ENCODE measurements around the gene REC8. TPM values are rescaled to one million over a fixed set of nuclear protein-coding genes. Genes with fewer than 3 reads are reported as not detected.

REC8 gene
- total and polyA plus RNA-seq, 2 of the 13 experiments (the other 11 are each of a cell fraction or from before 2014, with no cell fraction given), result 3.4 to 14.7 TPM

DNA sequence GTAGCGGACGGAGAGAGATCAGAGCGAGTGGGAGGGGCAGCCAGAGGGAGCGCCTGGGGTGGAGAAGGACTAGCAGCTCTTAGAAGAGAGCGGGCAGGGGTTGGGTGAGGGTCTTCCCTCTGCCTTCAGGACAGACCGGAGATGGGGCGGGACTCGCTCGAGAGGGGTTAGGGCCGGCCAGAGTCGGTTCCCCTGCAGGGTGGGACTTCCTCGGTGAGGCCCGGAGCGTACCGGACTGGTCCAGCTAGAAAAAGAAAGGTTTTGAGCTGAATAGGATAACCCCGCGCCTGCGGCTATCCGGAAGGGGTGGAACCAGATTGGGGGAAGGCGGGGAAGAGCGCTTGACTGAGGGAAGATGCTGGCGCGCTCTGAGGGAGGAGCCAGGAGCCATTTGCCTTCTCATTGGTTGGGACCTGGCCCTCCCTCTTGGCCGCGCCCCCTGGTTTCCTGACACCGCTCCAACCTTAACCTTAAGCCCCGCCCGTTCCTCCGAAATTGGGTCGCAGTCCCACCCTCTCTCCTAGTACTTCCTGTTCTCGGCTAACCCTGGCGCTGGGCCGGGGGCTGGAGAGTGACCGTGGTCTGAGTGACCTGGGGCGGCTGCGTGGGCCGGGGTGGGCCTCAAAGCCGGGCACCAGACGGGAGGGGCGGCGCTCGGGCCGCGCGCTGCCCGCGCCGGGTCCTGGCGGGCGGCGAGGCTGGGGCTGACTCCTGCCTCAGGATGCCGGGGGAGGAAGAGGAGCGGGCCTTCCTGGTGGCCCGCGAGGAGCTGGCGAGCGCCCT is 24.7 kb upstream of the REC8 start, which contains the start of gene RNF31 (continued):
- TF ChIP-seq, protein P1, sequence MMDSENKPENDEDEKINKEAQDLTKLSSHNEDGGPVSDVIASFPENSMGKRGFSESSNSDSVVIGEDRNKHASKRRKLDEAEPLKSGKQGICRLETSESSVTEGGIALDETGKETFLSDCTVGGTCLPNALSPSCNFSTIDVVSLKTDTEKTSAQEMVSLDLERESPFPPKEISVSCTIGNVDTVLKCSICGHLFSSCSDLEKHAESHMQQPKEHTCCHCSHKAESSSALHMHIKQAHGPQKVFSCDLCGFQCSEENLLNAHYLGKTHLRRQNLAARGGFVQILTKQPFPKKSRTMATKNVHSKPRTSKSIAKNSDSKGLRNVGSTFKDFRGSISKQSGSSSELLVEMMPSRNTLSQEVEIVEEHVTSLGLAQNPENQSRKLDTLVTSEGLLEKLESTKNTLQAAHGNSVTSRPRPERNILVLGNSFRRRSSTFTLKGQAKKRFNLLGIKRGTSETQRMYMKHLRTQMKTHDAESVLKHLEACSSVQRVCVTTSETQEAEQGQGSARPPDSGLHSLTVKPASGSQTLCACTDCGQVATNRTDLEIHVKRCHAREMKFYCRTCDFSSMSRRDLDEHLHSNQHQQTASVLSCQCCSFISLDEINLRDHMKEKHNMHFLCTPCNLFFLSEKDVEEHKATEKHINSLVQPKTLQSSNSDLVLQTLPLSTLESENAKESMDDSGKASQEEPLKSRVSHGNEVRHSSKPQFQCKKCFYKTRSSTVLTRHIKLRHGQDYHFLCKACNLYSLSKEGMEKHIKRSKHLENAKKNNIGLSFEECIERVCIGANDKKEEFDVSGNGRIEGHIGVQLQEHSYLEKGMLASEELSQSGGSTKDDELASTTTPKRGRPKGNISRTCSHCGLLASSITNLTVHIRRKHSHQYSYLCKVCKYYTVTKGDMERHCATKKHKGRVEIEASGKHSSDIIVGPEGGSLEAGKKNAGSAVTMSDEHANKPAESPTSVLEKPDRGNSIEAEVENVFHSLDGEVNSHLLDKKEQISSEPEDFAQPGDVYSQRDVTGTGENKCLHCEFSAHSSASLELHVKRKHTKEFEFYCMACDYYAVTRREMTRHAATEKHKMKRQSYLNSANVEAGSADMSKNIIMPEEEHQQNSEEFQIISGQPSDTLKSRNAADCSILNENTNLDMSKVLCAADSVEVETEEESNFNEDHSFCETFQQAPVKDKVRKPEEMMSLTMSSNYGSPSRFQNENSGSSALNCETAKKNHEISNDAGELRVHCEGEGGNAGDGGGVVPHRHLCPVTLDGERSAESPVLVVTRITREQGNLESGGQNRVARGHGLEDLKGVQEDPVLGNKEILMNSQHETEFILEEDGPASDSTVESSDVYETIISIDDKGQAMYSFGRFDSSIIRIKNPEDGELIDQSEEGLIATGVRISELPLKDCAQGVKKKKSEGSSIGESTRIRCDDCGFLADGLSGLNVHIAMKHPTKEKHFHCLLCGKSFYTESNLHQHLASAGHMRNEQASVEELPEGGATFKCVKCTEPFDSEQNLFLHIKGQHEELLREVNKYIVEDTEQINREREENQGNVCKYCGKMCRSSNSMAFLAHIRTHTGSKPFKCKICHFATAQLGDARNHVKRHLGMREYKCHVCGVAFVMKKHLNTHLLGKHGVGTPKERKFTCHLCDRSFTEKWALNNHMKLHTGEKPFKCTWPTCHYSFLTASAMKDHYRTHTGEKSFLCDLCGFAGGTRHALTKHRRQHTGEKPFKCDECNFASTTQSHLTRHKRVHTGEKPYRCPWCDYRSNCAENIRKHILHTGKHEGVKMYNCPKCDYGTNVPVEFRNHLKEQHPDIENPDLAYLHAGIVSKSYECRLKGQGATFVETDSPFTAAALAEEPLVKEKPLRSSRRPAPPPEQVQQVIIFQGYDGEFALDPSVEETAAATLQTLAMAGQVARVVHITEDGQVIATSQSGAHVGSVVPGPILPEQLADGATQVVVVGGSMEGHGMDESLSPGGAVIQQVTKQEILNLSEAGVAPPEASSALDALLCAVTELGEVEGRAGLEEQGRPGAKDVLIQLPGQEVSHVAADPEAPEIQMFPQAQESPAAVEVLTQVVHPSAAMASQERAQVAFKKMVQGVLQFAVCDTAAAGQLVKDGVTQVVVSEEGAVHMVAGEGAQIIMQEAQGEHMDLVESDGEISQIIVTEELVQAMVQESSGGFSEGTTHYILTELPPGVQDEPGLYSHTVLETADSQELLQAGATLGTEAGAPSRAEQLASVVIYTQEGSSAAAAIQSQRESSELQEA (CRISPR knock-in tag; IDR thresholded peaks at IDR 0.05; ENCODE audit: not compliant biosample characterization), result no peak
- TF ChIP-seq YEATS4 (CRISPR knock-in tag; IDR thresholded peaks at IDR 0.05; ENCODE audit: borderline replicate concordance) (peak; percentile 86), ZNF446 (CRISPR knock-in tag; IDR thresholded peaks at IDR 0.05) (no peak), ZNF776 (CRISPR knock-in tag; IDR thresholded peaks at IDR 0.05) (0 out of 2 replicates have a peak, but pooled peaks have one; percentile 22), SIX4 (CRISPR knock-in tag; IDR thresholded peaks at IDR 0.05) (peak; percentile 51), ZSCAN9 (CRISPR knock-in tag; IDR thresholded peaks at IDR 0.05; ENCODE audit: borderline replicate concordance) (no peak), ATM (IDR thresholded peaks at IDR 0.05; ENCODE audit: borderline replicate concordance) (no peak), ZBTB20 (CRISPR knock-in tag; IDR thresholded peaks at IDR 0.05; ENCODE audit: borderline replicate concordance, low read depth) (no peak; the same call in none of the 2 replicates), HOXA7 (CRISPR knock-in tag; IDR thresholded peaks at IDR 0.05) (no peak), NFKBIZ (CRISPR knock-in tag; IDR thresholded peaks at IDR 0.05) (peak; percentile 81), ZNF496 (CRISPR knock-in tag; IDR thresholded peaks at IDR 0.05; ENCODE audit: insufficient replicate concordance) (no peak), GLI4 (CRISPR knock-in tag; IDR thresholded peaks at IDR 0.05; ENCODE audit: borderline replicate concordance) (no peak), ZNF282 (IDR thresholded peaks at IDR 0.05; ENCODE audit: partially characterized antibody) (no peak)
- TF ChIP-seq, protein P2, sequence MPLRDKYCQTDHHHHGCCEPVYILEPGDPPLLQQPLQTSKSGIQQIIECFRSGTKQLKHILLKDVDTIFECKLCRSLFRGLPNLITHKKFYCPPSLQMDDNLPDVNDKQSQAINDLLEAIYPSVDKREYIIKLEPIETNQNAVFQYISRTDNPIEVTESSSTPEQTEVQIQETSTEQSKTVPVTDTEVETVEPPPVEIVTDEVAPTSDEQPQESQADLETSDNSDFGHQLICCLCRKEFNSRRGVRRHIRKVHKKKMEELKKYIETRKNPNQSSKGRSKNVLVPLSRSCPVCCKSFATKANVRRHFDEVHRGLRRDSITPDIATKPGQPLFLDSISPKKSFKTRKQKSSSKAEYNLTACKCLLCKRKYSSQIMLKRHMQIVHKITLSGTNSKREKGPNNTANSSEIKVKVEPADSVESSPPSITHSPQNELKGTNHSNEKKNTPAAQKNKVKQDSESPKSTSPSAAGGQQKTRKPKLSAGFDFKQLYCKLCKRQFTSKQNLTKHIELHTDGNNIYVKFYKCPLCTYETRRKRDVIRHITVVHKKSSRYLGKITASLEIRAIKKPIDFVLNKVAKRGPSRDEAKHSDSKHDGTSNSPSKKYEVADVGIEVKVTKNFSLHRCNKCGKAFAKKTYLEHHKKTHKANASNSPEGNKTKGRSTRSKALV (CRISPR knock-in tag; IDR thresholded peaks at IDR 0.05), result no peak; the same call in 1 of the 2 replicates
- TF ChIP-seq, protein P3, sequence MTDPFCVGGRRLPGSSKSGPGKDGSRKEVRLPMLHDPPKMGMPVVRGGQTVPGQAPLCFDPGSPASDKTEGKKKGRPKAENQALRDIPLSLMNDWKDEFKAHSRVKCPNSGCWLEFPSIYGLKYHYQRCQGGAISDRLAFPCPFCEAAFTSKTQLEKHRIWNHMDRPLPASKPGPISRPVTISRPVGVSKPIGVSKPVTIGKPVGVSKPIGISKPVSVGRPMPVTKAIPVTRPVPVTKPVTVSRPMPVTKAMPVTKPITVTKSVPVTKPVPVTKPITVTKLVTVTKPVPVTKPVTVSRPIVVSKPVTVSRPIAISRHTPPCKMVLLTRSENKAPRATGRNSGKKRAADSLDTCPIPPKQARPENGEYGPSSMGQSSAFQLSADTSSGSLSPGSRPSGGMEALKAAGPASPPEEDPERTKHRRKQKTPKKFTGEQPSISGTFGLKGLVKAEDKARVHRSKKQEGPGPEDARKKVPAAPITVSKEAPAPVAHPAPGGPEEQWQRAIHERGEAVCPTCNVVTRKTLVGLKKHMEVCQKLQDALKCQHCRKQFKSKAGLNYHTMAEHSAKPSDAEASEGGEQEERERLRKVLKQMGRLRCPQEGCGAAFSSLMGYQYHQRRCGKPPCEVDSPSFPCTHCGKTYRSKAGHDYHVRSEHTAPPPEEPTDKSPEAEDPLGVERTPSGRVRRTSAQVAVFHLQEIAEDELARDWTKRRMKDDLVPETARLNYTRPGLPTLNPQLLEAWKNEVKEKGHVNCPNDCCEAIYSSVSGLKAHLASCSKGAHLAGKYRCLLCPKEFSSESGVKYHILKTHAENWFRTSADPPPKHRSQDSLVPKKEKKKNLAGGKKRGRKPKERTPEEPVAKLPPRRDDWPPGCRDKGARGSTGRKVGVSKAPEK (CRISPR knock-in tag; IDR thresholded peaks at IDR 0.05; ENCODE audit: borderline replicate concordance), result no peak

Measured in HepG2 (cell line).